Astrocyte of the cerebellum (primary cell): ENCODE results near the gene RGS4.

ENCODE experiments used
- DNase-seq: peaks from one replicate; pipeline ENCODE4 v3.0.0-alpha.2; 2011; ENCODE audit warnings: low read depth
- H3K4me3 ChIP-seq: 2 replicates; pipeline ENCODE4 v1.5.1; 2011; ENCODE audit warnings: mild to moderate bottlenecking, low read depth, low read length, moderate library complexity
- in situ Hi-C: cut with HindIII; loops from 2 replicates; pipeline ENCODE4 v1.10.0; 2017; ENCODE audit warnings: low sequenced_read_pairs
- TF ChIP-seq, protein P1 (sequence below): IDR thresholded peaks from 2 replicates; pipeline ENCODE4 v1.5.1; 2012; ENCODE audit warnings: low read length, low read depth, moderate library complexity, mild to moderate bottlenecking; ENCODE audit errors: missing control alignments

The RGS4 gene

DNA sequence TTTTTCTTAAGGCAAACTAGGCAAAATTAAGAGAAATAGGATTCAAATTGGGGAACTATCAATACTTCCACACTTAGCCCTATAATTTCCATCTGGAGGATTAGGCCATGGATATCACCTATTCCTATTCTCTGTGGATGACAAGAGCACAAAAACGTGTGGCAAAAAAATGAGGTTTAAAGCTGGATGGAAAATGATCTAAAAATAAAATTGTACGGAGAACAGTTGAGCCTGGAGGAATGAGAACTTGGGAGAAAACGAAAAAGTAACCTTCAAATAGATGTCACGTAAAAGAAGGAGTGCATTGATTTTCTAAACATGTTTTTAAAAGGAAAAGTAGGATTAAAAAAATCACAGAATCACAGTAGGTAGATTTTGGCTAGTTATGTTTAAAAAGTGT is 55.7 kb downstream of the RGS4 start:
- in situ Hi-C loops: no loop called here
- DNase-seq: no peak
- TF ChIP-seq, protein P1, sequence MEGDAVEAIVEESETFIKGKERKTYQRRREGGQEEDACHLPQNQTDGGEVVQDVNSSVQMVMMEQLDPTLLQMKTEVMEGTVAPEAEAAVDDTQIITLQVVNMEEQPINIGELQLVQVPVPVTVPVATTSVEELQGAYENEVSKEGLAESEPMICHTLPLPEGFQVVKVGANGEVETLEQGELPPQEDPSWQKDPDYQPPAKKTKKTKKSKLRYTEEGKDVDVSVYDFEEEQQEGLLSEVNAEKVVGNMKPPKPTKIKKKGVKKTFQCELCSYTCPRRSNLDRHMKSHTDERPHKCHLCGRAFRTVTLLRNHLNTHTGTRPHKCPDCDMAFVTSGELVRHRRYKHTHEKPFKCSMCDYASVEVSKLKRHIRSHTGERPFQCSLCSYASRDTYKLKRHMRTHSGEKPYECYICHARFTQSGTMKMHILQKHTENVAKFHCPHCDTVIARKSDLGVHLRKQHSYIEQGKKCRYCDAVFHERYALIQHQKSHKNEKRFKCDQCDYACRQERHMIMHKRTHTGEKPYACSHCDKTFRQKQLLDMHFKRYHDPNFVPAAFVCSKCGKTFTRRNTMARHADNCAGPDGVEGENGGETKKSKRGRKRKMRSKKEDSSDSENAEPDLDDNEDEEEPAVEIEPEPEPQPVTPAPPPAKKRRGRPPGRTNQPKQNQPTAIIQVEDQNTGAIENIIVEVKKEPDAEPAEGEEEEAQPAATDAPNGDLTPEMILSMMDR: no peak
- no peak overlapping the region for H3K4me3 ChIP-seq
